Fibroblast of the aortic adventitia (primary cell): ENCODE results near the gene ERCC4. TPM values are rescaled to one million over a fixed set of nuclear protein-coding genes. Genes with fewer than 3 reads are reported as not detected.
A peak's percentile ranks its signal among the peaks of the same experiment; 100 is the strongest.

Experiments
- DNase-seq: peaks from one replicate; pipeline ENCODE4 v3.0.0-alpha.2; 2010; ENCODE audit warnings: low read depth
- H3K4me3 ChIP-seq: 2 replicates; pipeline ENCODE4 v1.5.1; 2011; ENCODE audit warnings: low read depth, mild to moderate bottlenecking, control low read depth, low read length, moderate library complexity
- total RNA-seq: library from RNA; depleted of rRNA; stranded (reverse); fragments of >200 nt; gene quantifications from 2 replicates; pipeline ENCODE4 v1.2.3, GENCODE V29; 2012; ENCODE audit warnings: low replicate concordance
- TF ChIP-seq, protein P1 (sequence below): IDR thresholded peaks from 2 replicates; pipeline ENCODE4 v1.5.1; 2011; ENCODE audit warnings: mild to moderate bottlenecking, low read length, control low read depth, inconsistent platforms; ENCODE audit not compliant: insufficient read depth

The ERCC4 gene
- total RNA-seq, 1 donor: 16.4 TPM

DNA sequence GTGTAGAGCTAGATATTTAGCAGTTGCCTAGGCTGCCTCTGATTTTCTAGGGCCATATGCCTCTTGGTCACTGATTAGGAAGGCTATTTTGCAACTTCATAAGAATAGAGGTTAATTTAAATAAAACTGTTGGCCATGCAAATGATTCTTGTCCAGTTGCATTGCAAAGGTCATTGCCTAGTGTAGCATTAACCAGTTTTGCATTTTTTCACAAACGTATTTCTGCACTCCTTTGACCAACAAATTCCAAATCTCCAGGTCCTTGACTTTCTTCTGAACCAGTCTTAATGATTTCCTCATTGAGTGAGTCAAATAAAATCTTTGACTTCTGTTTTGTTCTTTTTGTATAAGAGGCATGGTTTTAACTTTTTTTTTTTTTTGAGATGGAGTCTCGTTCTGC is 33.5 kb downstream of the ERCC4 start:
- TF ChIP-seq, protein P1, sequence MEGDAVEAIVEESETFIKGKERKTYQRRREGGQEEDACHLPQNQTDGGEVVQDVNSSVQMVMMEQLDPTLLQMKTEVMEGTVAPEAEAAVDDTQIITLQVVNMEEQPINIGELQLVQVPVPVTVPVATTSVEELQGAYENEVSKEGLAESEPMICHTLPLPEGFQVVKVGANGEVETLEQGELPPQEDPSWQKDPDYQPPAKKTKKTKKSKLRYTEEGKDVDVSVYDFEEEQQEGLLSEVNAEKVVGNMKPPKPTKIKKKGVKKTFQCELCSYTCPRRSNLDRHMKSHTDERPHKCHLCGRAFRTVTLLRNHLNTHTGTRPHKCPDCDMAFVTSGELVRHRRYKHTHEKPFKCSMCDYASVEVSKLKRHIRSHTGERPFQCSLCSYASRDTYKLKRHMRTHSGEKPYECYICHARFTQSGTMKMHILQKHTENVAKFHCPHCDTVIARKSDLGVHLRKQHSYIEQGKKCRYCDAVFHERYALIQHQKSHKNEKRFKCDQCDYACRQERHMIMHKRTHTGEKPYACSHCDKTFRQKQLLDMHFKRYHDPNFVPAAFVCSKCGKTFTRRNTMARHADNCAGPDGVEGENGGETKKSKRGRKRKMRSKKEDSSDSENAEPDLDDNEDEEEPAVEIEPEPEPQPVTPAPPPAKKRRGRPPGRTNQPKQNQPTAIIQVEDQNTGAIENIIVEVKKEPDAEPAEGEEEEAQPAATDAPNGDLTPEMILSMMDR: no peak
- H3K4me3 ChIP-seq: no peak overlapping the region
- no peak for DNase-seq

DNA sequence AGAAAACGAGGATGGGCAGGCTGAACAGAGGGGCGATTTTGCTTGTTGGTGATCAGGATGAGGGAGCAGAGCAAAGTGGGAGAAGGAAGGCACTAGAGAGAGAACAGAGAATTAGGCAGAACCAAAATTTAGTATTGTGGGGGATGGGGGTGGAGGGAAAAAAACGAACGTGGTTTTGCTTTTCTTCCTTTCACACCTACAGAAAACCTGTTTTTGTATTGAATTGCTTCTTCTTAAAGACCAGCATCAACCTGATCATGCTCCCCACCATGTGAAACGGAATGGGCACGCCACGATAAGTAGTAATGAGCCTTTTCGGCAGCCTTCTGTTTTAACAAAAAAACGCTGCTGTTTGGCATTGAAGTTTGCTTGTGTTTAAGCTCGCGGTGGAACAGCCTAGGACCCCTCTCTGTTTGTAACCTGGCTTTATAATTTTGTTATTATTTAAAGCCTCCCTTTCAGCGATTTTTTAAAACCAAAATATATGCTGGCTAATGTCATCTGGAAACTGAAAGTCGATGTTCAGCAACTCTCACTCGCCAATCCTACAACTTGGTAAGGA is 36.8 kb downstream of the ERCC4 start:
- DNase-seq: no peak
- TF ChIP-seq, protein P1: no peak
- peak overlapping the region; percentile 53 for H3K4me3 ChIP-seq

DNA sequence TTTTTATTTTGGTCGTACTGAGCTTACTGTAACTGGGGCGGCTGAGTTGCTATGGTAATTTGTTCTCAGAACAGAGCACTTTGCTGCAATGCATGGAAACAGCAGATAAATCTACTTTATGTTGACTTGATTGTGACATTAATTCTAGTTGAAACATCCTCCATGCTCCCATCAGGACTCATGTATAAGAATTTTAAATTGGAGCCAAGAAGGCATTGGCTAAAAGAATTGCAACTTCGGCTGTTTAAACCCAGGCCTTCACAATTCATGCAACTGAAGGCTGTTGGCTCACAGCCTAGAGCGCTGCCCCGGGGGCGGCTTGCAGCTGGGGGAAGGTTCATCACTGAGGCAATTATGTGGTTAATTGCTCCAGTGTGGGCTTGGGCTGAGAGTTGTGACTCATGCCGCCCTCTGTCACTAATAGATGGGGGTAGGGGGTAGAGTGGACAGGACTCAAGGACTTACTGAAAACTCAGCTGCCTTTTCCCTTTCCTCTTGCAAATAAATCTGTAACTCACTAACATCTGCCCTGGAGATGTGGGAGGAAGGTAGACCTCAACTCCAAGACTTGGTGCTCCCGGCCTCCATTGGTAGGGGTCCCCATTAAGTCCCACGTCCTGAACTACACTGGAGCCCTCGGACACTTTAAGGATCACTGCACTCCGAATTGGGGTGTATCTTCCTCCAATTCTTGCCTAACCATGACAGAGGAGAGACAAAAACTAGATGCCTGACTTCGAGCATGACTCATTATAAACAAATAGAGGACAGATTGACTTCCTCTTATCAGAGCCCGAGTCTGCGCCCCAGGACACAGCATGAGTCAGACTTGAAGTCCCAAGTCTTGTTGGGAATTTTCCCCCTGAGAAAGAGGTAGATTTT is 37.5 kb downstream of the ERCC4 start:
- TF ChIP-seq, protein P1: no peak
- H3K4me3 ChIP-seq: peak overlapping the region; percentile 53
- DNase-seq: peak; percentile 90

DNA sequence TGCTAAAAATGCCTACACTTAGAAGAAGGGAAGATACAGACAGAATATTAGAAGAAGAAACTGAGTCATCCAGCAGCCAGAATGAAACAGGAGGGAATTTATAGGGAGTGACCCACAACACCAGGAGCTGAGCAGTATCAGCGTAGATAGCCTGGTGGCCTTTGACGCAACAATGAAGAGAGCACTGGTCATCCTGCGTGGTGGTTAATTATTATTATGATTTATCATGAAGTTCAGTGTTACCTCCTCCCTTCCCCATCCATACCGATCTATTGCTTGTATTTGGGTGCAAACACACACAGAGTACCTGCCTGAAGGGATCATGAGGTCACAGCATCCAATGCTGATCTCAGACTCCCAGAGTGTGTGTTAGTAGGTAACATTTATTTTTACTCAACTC is 38.5 kb downstream of the ERCC4 start:
- TF ChIP-seq, protein P1: no peak
- DNase-seq: no peak
- no peak overlapping the region for H3K4me3 ChIP-seq

DNA sequence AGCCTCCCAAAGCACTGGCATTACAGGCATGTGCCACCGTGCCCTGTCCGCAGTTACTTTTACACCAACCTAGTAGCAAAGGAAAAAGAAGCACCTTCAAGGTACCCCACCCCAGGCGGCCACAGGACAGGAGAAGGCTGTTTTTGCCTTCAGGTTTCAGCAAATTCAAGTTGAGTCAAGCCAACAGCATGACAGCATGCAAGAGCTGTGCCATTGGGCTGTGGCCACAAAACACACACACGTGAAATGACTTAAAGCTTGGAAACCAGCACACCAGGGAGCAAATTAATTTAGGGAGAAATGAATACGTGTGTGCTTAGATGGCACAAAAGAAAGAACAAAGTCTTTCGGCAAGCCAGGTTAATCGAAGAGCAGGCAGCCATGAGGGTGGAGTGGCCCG is 39.7 kb downstream of the ERCC4 start:
- H3K4me3 ChIP-seq: no peak overlapping the region
- TF ChIP-seq, protein P1: no peak
- DNase-seq: no peak

DNA sequence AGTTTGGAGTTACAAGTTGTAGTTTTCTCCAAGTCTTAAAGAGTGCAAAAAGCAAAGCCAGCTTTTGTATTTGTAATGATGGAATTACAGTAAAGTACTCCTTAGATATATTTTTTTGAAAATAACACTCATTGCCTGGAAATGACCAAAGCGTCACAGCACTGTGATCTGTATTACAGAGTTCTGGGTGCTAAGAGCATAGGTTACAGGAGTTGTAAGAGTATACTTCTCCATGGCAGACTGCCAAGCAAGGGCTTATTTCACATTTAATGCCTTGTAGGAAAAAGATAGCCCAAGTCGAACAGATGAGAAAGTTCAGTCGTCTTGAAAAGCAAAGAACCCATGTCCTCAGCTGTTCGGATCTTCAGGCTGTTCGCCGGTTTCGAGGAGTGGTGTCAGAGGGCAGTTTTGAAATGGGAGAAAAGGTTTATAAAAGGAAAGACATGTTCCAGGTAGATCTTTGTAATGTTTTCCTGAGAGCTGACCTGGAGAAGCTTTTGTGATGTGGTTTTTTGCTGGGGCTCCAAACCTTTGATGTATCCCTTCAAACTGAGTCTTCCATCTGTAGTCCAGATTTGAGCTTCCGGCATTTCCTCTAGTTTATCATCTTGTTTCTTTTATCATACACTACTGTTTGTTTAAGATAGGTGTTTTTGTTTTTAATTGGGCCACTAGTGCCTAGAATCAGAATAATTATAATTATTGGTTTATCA is 41.3 kb downstream of the ERCC4 start:
- H3K4me3 ChIP-seq: no peak overlapping the region
- TF ChIP-seq, protein P1: no peak
- peak; percentile 31 for DNase-seq
